ENCODE results near the gene PRELID1.

PRELID1 gene

GRCh38 chr5:177271113-177271512 is 32.5 kb upstream of the PRELID1 start:
- H2AFZ ChIP-seq (ENCODE audit: low read length, unreplicated experiment) = no peak overlapping the region
- H3K27me3 ChIP-seq (ENCODE audit: insufficient read depth, low read length) = no peaks in the 10 kb centered on the region
- H3K27ac ChIP-seq (ENCODE audit: low read depth, low read length) = no peak overlapping the region; the same call in 1 of the 2 replicates
- no peak overlapping the region for H3K4me3 ChIP-seq (ENCODE audit: low read depth, low read length)
- H3K36me3 ChIP-seq (ENCODE audit: insufficient read depth, low read length) = peaks cover 31% of the 10 kb centered on the region
- H3K79me2 ChIP-seq (ENCODE audit: control insufficient read depth, insufficient read depth, low read length, unreplicated experiment) = peaks cover 5% of the 10 kb centered on the region
- H3K4me1 ChIP-seq (ENCODE audit: control insufficient read depth, insufficient read depth, low read length, unreplicated experiment) = peaks cover 14% of the 10 kb centered on the region

DNA sequence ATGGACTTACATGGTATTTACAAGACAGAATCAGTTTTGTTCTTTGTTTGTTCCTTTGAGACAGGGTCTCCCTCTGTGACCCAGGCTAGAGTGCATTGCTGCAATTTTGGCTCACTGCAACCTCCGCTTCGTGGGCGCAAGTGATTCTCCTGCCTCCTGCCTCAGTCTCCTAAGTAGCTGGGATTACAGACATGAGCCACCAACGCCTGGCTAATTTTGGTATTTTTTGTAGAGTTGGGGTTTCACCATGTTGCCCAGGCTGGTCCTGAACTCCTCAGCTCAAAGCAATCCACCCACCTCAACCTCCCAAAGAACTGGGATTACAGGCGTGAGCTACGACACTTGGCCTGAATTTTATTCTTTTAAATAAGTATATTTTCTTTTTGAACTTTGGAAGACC is 27.7 kb upstream of the PRELID1 start:
- no peak overlapping the region for H2AFZ ChIP-seq (ENCODE audit: low read length, unreplicated experiment)
- H3K36me3 ChIP-seq (ENCODE audit: insufficient read depth, low read length) = peaks cover 28% of the 10 kb centered on the region; the same call in 1 of the 2 replicates

GRCh38 chr5:177276886-177277285 is 26.7 kb upstream of the PRELID1 start:
- H3K36me3 ChIP-seq (ENCODE audit: insufficient read depth, low read length) = peaks cover 29% of the 10 kb centered on the region; the same call in 1 of the 2 replicates
- H3K4me1 ChIP-seq (ENCODE audit: control insufficient read depth, insufficient read depth, low read length, unreplicated experiment) = no peaks in the 10 kb centered on the region
- no peaks in the 10 kb centered on the region for H3K27me3 ChIP-seq (ENCODE audit: insufficient read depth, low read length)
- no peak overlapping the region for H3K27ac ChIP-seq (ENCODE audit: low read depth, low read length)
- H3K4me3 ChIP-seq (ENCODE audit: low read depth, low read length) = no peak overlapping the region
- H2AFZ ChIP-seq (ENCODE audit: low read length, unreplicated experiment) = no peak overlapping the region
- H3K79me2 ChIP-seq (ENCODE audit: control insufficient read depth, insufficient read depth, low read length, unreplicated experiment) = peaks cover 3% of the 10 kb centered on the region

More for the DNA sequence above, 27.7 kb upstream of the PRELID1 start:
- peaks cover 3% of the 10 kb centered on the region for H3K79me2 ChIP-seq (ENCODE audit: control insufficient read depth, insufficient read depth, low read length, unreplicated experiment)
- H3K4me1 ChIP-seq (ENCODE audit: control insufficient read depth, insufficient read depth, low read length, unreplicated experiment) = peaks cover 5% of the 10 kb centered on the region
- no peak overlapping the region for H3K4me3 ChIP-seq (ENCODE audit: low read depth, low read length)
- H3K27me3 ChIP-seq (ENCODE audit: insufficient read depth, low read length) = no peaks in the 10 kb centered on the region
- H3K27ac ChIP-seq (ENCODE audit: low read depth, low read length) = no peak overlapping the region

- H3K79me2 ChIP-seq (ENCODE audit: control insufficient read depth, insufficient read depth, low read length, unreplicated experiment) = no peaks in the 10 kb centered on the region
Observed at GRCh38 chr5:177288191-177288590, 15.4 kb upstream of the PRELID1 start.

GRCh38 chr5:177290816-177291596 is 12.6 kb upstream of the PRELID1 start:
- no peaks in the 10 kb centered on the region for H3K27me3 ChIP-seq (ENCODE audit: insufficient read depth, low read length)
- peaks cover 15% of the 10 kb centered on the region; the same call in 1 of the 2 replicates for H3K36me3 ChIP-seq (ENCODE audit: insufficient read depth, low read length)
- H3K27ac ChIP-seq (ENCODE audit: low read depth, low read length) = no peak overlapping the region
- H3K4me3 ChIP-seq (ENCODE audit: low read depth, low read length) = no peak overlapping the region
- no peak overlapping the region for H2AFZ ChIP-seq (ENCODE audit: low read length, unreplicated experiment)
- no peaks in the 10 kb centered on the region for H3K79me2 ChIP-seq (ENCODE audit: control insufficient read depth, insufficient read depth, low read length, unreplicated experiment)
- H3K4me1 ChIP-seq (ENCODE audit: control insufficient read depth, insufficient read depth, low read length, unreplicated experiment) = no peaks in the 10 kb centered on the region

More at GRCh38 chr5:177288191-177288590, 15.4 kb upstream of the PRELID1 start:
- Histone ChIP-seq H3K4me1 (ENCODE audit: control insufficient read depth, insufficient read depth, low read length, unreplicated experiment) (no peaks in the 10 kb centered on the region), H3K27ac (ENCODE audit: low read depth, low read length) (no peak overlapping the region), H3K27me3 (ENCODE audit: insufficient read depth, low read length) (no peaks in the 10 kb centered on the region), H2AFZ (ENCODE audit: low read length, unreplicated experiment) (no peak overlapping the region), H3K36me3 (ENCODE audit: insufficient read depth, low read length) (peaks cover 11% of the 10 kb centered on the region; the same call in 1 of the 2 replicates), H3K4me3 (ENCODE audit: low read depth, low read length) (no peak overlapping the region)

DNA sequence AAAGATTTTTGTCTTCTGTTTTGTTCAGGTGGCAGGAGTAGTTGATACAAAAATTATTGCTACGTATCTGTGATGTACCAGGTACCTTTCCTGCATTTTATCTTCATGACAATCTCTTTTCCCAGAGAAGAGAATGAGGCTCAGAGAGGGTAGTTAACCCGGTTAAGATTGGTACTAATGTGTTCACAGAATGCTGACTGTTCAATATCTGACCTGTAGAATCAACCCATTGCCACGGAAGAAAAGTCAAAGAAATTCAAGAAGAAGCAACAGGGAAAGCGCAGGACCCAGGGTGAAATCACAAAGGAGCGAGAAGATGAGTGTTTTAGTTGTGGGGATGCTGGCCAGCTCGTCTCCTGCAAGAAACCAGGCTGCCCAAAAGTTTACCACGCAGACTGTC is 11.9 kb upstream of the PRELID1 start:
- no peak overlapping the region for H2AFZ ChIP-seq (ENCODE audit: low read length, unreplicated experiment)
- H3K27me3 ChIP-seq (ENCODE audit: insufficient read depth, low read length) = no peaks in the 10 kb centered on the region
- H3K4me1 ChIP-seq (ENCODE audit: control insufficient read depth, insufficient read depth, low read length, unreplicated experiment) = no peaks in the 10 kb centered on the region
- no peak overlapping the region for H3K4me3 ChIP-seq (ENCODE audit: low read depth, low read length)
- H3K36me3 ChIP-seq (ENCODE audit: insufficient read depth, low read length) = peaks cover 15% of the 10 kb centered on the region; the same call in 1 of the 2 replicates
- no peak overlapping the region for H3K27ac ChIP-seq (ENCODE audit: low read depth, low read length)
- H3K79me2 ChIP-seq (ENCODE audit: control insufficient read depth, insufficient read depth, low read length, unreplicated experiment) = no peaks in the 10 kb centered on the region

DNA sequence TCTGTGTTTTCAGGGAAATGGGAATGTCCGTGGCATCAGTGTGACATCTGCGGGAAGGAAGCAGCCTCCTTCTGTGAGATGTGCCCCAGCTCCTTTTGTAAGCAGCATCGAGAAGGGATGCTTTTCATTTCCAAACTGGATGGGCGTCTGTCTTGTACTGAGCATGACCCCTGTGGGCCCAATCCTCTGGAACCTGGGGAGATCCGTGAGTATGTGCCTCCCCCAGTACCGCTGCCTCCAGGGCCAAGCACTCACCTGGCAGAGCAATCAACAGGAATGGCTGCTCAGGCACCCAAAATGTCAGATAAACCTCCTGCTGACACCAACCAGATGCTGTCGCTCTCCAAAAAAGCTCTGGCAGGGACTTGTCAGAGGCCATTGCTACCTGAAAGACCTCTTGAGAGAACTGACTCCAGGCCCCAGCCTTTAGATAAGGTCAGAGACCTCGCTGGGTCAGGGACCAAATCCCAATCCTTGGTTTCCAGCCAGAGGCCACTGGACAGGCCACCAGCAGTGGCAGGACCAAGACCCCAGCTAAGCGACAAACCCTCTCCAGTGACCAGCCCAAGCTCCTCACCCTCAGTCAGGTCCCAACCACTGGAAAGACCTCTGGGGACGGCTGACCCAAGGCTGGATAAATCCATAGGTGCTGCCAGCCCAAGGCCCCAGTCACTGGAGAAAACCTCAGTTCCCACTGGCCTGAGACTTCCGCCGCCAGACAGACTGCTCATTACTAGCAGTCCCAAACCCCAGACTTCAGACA is 9.6 kb upstream of the PRELID1 start:
- H3K27me3 ChIP-seq (ENCODE audit: insufficient read depth, low read length) = no peaks in the 10 kb centered on the region
- H3K79me2 ChIP-seq (ENCODE audit: control insufficient read depth, insufficient read depth, low read length, unreplicated experiment) = no peaks in the 10 kb centered on the region
- H3K27ac ChIP-seq (ENCODE audit: low read depth, low read length) = no peak overlapping the region
- H2AFZ ChIP-seq (ENCODE audit: low read length, unreplicated experiment) = no peak overlapping the region
- no peaks in the 10 kb centered on the region for H3K4me1 ChIP-seq (ENCODE audit: control insufficient read depth, insufficient read depth, low read length, unreplicated experiment)
- H3K4me3 ChIP-seq (ENCODE audit: low read depth, low read length) = no peak overlapping the region
- peaks cover 15% of the 10 kb centered on the region; the same call in 1 of the 2 replicates for H3K36me3 ChIP-seq (ENCODE audit: insufficient read depth, low read length)

- H3K27ac ChIP-seq (ENCODE audit: low read depth, low read length) = no peak overlapping the region
- H3K79me2 ChIP-seq (ENCODE audit: control insufficient read depth, insufficient read depth, low read length, unreplicated experiment) = no peaks in the 10 kb centered on the region
- H3K4me1 ChIP-seq (ENCODE audit: control insufficient read depth, insufficient read depth, low read length, unreplicated experiment) = peaks cover 4% of the 10 kb centered on the region
Observed at GRCh38 chr5:177294632-177295031, 9.0 kb upstream of the PRELID1 start.

DNA sequence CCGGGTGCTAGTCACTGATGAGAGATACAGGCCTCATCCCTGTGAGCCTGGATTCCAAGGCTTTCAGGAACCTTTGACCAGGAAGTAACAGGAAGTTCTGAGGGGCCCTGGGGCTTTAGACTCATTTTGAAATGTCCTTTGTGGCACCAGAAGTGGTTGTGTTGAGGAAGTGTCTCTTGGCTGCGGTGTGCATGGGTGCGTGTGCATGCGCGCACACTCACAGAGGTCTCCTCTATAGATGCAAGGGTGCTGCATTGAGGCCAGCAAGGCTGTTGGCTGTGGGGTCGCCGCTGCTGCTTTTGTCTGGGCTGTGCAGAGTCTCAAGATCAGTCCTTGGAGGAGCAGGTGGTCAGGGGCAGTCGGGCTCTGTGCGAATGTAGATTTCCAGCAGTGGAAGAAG is 7.7 kb upstream of the PRELID1 start:
- Histone ChIP-seq H3K4me3 (ENCODE audit: low read depth, low read length) (no peak overlapping the region), H3K27me3 (ENCODE audit: insufficient read depth, low read length) (no peaks in the 10 kb centered on the region), H2AFZ (ENCODE audit: low read length, unreplicated experiment) (no peak overlapping the region), H3K36me3 (ENCODE audit: insufficient read depth, low read length) (peaks cover 12% of the 10 kb centered on the region; the same call in 1 of the 2 replicates), H3K27ac (ENCODE audit: low read depth, low read length) (no peak overlapping the region), H3K4me1 (ENCODE audit: control insufficient read depth, insufficient read depth, low read length, unreplicated experiment) (peaks cover 14% of the 10 kb centered on the region), H3K79me2 (ENCODE audit: control insufficient read depth, insufficient read depth, low read length, unreplicated experiment) (no peaks in the 10 kb centered on the region)

More at GRCh38 chr5:177294632-177295031, 9.0 kb upstream of the PRELID1 start:
- no peak overlapping the region for H2AFZ ChIP-seq (ENCODE audit: low read length, unreplicated experiment)
- H3K4me3 ChIP-seq (ENCODE audit: low read depth, low read length) = no peak overlapping the region
- no peaks in the 10 kb centered on the region for H3K27me3 ChIP-seq (ENCODE audit: insufficient read depth, low read length)
- H3K36me3 ChIP-seq (ENCODE audit: insufficient read depth, low read length) = peaks cover 15% of the 10 kb centered on the region; the same call in 1 of the 2 replicates

GRCh38 chr5:177296581-177296980 is 7.0 kb upstream of the PRELID1 start:
- Histone ChIP-seq H2AFZ (ENCODE audit: low read length, unreplicated experiment) (no peak overlapping the region), H3K36me3 (ENCODE audit: insufficient read depth, low read length) (peaks cover 9% of the 10 kb centered on the region; the same call in 1 of the 2 replicates), H3K4me1 (ENCODE audit: control insufficient read depth, insufficient read depth, low read length, unreplicated experiment) (peaks cover 20% of the 10 kb centered on the region), H3K79me2 (ENCODE audit: control insufficient read depth, insufficient read depth, low read length, unreplicated experiment) (peaks cover 3% of the 10 kb centered on the region), H3K4me3 (ENCODE audit: low read depth, low read length) (no peak overlapping the region), H3K27ac (ENCODE audit: low read depth, low read length) (no peak overlapping the region), H3K27me3 (ENCODE audit: insufficient read depth, low read length) (no peaks in the 10 kb centered on the region)
